Stimulated activated CD4-positive, alpha-beta T cell treated with anti-CD3 and anti-CD28 coated beads, Interleukin-12 subunit alpha, Interleukin-12 subunit beta, amount 100 ng/mL, for 24 hours (primary cell): ENCODE results near the gene KLF15.

Experiments
- DNase-seq, 2 experiments: peaks; one replicate each; pipeline ENCODE4 v3.0.0-alpha.2; 2020; ENCODE audit warnings: low read depth in 2 of 2

Gene KLF15

GRCh38 chr3:126389112-126389793, 32.0 kb upstream of the KLF15 start:
- DNase-seq: peak; percentile 6 to 28

GRCh38 chr3:126381966-126382365, 24.8 kb upstream of the KLF15 start:
- DNase-seq: no peak

- DNase-seq: no peak
Observed at GRCh38 chr3:126380011-126380768, 23.0 kb upstream of the KLF15 start.

GRCh38 chr3:126378341-126378751, 21.1 kb upstream of the KLF15 start:
- DNase-seq: no peak

GRCh38 chr3:126377211-126377610, 20.0 kb upstream of the KLF15 start:
- no peak for DNase-seq

- DNase-seq: no peak
Observed at GRCh38 chr3:126376444-126376843, 19.2 kb upstream of the KLF15 start.

GRCh38 chr3:126375835-126376331, 18.7 kb upstream of the KLF15 start:
- DNase-seq: no peak

- no peak for DNase-seq
Observed at GRCh38 chr3:126373682-126374601, 16.7 kb upstream of the KLF15 start.

GRCh38 chr3:126373146-126373613, 16.0 kb upstream of the KLF15 start:
- DNase-seq: no peak

GRCh38 chr3:126372413-126373145, 15.4 kb upstream of the KLF15 start:
- no peak for DNase-seq

- DNase-seq: no peak
Observed at GRCh38 chr3:126371096-126371705, 14.0 kb upstream of the KLF15 start.

GRCh38 chr3:126370606-126371005, 13.4 kb upstream of the KLF15 start:
- no peak for DNase-seq

- no peak for DNase-seq
Observed at GRCh38 chr3:126370055-126370454, 12.8 kb upstream of the KLF15 start.

- DNase-seq: no peak
Observed at GRCh38 chr3:126369490-126369889, 12.3 kb upstream of the KLF15 start.

- no peak for DNase-seq
Observed at GRCh38 chr3:126367316-126367805, 10.2 kb upstream of the KLF15 start.

- no peak for DNase-seq
Observed at GRCh38 chr3:126365351-126366277, 8.4 kb upstream of the KLF15 start.

- DNase-seq: no peak
Observed at GRCh38 chr3:126364731-126365301, 7.6 kb upstream of the KLF15 start.

GRCh38 chr3:126364130-126364695, 7.0 kb upstream of the KLF15 start:
- no peak for DNase-seq

GRCh38 chr3:126361211-126361610, 4.0 kb upstream of the KLF15 start:
- DNase-seq: no peak
